Measurements from ENCODE around the gene ZNF692.

ZNF692 gene

DNA sequence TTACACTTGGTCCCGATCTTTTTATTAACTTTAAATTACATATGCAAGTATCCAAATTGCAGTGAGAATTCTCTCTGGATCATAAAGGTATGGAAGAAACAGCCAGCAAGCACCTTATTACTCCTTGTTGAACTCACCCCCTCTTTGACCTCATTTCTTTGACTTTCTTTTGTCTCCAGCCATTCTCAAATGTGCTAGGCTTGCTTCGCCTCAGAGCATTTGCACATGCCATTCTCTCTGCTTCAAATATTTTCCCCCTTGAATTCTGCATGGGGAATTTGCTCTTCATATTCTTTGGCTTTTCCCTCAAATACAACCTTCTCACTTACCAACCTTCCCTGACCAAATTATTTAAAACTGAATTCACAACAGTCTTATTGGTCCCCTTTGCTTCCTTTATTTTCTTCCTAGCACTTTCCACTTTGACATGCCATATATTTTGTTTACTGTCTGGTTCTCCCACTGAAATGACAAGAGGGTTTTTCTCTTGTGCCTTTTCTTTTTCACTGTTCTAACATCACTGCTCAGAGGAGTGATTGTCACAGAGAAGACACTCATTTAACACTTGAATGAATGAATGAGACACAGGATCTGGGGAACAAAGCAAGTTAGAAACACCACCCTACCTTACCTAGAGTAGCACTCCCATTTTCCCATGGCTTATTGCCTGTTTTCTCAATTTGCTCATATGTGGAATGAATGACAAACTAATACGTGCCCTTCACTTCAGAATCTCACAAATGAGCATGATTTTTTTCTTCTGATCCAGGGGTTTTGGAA is 45.7 kb upstream of the ZNF692 start:
- CTCF ChIA-PET, result no interaction called here
- no peak for DNase-seq (ENCODE audit: low spot score)
- TF ChIP-seq, protein P1, sequence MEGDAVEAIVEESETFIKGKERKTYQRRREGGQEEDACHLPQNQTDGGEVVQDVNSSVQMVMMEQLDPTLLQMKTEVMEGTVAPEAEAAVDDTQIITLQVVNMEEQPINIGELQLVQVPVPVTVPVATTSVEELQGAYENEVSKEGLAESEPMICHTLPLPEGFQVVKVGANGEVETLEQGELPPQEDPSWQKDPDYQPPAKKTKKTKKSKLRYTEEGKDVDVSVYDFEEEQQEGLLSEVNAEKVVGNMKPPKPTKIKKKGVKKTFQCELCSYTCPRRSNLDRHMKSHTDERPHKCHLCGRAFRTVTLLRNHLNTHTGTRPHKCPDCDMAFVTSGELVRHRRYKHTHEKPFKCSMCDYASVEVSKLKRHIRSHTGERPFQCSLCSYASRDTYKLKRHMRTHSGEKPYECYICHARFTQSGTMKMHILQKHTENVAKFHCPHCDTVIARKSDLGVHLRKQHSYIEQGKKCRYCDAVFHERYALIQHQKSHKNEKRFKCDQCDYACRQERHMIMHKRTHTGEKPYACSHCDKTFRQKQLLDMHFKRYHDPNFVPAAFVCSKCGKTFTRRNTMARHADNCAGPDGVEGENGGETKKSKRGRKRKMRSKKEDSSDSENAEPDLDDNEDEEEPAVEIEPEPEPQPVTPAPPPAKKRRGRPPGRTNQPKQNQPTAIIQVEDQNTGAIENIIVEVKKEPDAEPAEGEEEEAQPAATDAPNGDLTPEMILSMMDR (conservative IDR thresholded peaks at IDR 0.05; ENCODE audit: low read depth), result no peak
- H3K27ac ChIP-seq, result no peak overlapping the region
- POLR2A ChIA-PET (ENCODE audit: low non-redundant PET), result no interaction called here

DNA sequence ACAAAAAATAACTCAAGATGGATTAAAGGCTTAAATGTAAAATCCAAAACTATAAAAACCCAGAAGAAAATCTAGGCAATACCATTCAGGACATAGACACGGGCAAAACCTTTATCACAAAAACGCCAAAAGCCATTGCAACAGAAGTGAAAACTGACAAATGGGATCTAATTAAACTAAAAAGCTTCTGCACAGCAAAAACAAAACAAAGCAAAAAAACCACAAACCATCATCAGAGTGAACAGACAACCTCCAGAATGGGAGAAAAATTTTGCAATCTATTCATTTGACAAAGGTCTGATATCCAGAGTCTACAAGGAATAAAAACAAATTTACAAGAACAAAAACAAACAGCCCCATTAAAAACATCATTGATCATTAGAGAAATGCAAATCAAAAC is 42.7 kb upstream of the ZNF692 start:
- TF ChIP-seq, protein P1 (conservative IDR thresholded peaks at IDR 0.05; ENCODE audit: low read depth), result no peak
- ChIA-PET CTCF (interaction anchor here (1.2 kb wide), 1 partner anchor 25 kb away, joined by 6 read pairs; no protein-coding TSS in a partner anchor), POLR2A (ENCODE audit: low non-redundant PET) (no interaction called here)
- H3K27ac ChIP-seq, result no peak overlapping the region
- DNase-seq (ENCODE audit: low spot score), result no peak

DNA sequence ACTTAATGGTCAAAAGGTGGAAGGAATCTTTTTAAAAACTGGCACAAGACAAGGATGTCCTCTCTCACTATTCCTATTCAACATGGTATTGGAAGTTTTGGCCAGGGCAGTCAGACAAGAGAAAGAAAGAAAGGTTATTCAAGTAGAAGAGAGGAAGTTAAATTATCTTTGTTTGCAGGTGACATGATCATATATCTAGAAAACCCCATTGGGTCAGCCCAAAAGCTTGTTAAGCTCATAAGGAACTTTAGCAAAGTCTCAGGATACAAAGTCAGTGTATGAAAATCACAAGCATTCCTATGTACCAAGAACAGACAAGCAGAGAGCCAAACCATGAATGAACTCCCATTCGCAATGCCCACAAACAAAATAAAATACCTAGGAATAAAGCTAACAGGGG is 41.8 kb upstream of the ZNF692 start:
- no peak overlapping the region for H3K27ac ChIP-seq
- TF ChIP-seq, protein P1 (conservative IDR thresholded peaks at IDR 0.05; ENCODE audit: low read depth), result no peak
- CTCF ChIA-PET, result interaction anchor here (0.6 kb wide), 1 partner anchor 17 kb away, joined by 7 read pairs; no protein-coding TSS in a partner anchor
- POLR2A ChIA-PET (ENCODE audit: low non-redundant PET), result no interaction called here
- DNase-seq (ENCODE audit: low spot score), result no peak

GRCh38 chr1:248897412-248898337 is 38.8 kb upstream of the ZNF692 start:
- no peak for DNase-seq (ENCODE audit: low spot score)
- TF ChIP-seq, protein P1 (conservative IDR thresholded peaks at IDR 0.05; ENCODE audit: low read depth), result no peak
- no peak overlapping the region for H3K27ac ChIP-seq
- CTCF ChIA-PET, result interaction anchor here (0.7 kb wide), 1 partner anchor 282 kb away, joined by 4 read pairs; no protein-coding TSS in a partner anchor
- POLR2A ChIA-PET (ENCODE audit: low non-redundant PET), result no interaction called here

GRCh38 chr1:248894837-248895236 is 36.0 kb upstream of the ZNF692 start:
- ChIA-PET POLR2A (ENCODE audit: low non-redundant PET) (no interaction called here), CTCF (no interaction called here)
- no peak overlapping the region for H3K27ac ChIP-seq
- TF ChIP-seq, protein P1 (conservative IDR thresholded peaks at IDR 0.05; ENCODE audit: low read depth), result no peak
- DNase-seq (ENCODE audit: low spot score), result no peak

DNA sequence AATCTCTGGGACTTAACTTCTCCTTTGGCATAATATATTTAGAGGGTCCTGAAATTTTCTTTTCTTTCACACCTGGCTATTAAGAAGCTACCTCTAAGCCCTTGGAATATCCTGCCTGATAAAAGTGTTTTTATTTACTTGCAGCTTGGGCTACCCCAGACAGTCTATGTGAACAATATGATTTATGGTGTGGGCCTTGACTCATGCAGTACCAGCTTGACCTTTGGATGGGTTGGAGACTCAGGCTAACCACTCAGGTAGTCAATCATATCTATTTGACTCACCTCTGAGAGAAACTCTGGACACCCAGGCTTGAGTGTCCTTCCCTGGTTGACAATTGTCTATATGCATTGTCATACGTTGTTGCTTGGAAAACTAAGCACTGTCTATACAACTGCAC is 33.7 kb upstream of the ZNF692 start:
- TF ChIP-seq, protein P1 (conservative IDR thresholded peaks at IDR 0.05; ENCODE audit: low read depth), result no peak
- CTCF ChIA-PET, result no interaction called here
- POLR2A ChIA-PET (ENCODE audit: low non-redundant PET), result no interaction called here
- no peak for DNase-seq (ENCODE audit: low spot score)
- H3K27ac ChIP-seq, result no peak overlapping the region

All from RWPE1 (cell line).